GM20000 (cell line): Measurements from ENCODE around the gene TMEM184B.

Source experiments
- DNase-seq: peaks from one replicate; pipeline ENCODE4 v3.0.0; 2012; ENCODE audit warnings: low spot score
- CTCF ChIP-seq: IDR thresholded peaks from 2 replicates; pipeline ENCODE4 v1.5.1; 2012; ENCODE audit warnings: mild to moderate bottlenecking, control low read depth; ENCODE audit errors: extremely low read depth, missing control alignments

The TMEM184B gene

GRCh38 chr22:38304526-38304925 is 31.7 kb upstream of the TMEM184B start:
- no peak for DNase-seq
- no peak for TF ChIP-seq CTCF

DNA sequence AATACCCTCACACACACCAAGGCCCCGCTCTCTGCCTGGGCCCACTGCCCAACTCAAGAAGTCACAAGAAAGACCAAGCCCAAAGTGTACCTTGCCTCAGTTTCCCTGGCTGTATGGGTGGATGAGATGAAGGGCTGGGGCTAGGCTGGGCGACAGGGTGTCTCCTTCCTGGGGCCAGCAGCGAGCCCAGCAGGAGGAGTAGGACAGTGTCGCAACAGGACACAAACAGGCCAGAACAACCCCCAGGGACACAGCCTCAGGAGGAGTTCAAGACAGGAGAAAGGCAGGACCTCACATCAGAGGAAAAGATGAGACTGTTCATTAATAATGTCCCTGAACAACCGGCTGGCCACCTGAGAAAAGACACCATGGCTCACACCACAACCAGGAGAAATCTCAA is 31.2 kb upstream of the TMEM184B start:
- no peak for DNase-seq
- no peak for TF ChIP-seq CTCF

DNA sequence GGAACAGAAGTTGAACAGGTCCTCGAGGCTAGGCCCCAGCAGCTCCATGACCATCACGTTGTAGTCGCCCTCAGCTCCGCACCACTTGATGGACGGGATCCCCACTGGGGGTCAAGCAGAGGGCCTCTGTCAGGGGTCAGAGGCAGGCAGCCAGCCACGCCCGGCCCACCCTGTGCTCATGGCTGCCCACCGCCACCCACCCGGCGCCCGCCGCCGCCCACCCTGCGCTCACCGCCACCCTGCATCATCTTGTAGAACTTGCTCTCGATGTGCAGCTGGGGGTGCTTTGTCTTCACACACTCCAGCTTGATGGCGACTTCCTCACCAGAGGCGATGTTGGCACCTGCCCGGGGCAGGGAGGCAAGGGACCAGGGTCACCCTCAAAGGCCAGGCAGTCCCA is 30.1 kb upstream of the TMEM184B start:
- TF ChIP-seq CTCF = no peak
- DNase-seq = no peak

- TF ChIP-seq CTCF = no peak
- no peak for DNase-seq
Observed at GRCh38 chr22:38300946-38301345, 28.1 kb upstream of the TMEM184B start.

GRCh38 chr22:38300197-38300945 is 27.6 kb upstream of the TMEM184B start:
- TF ChIP-seq CTCF = no peak
- DNase-seq = no peak

- TF ChIP-seq CTCF = no peak
- DNase-seq = no peak
Observed at GRCh38 chr22:38299770-38300102, 26.9 kb upstream of the TMEM184B start.

- peak; percentile 64 for DNase-seq
- TF ChIP-seq CTCF = peak; percentile 53
Observed at GRCh38 chr22:38298312-38299005, 25.6 kb upstream of the TMEM184B start.
